ENCODE data around the gene TSC22D3.
"Not testable (repeated sequence)": the region's sequence is repeated elsewhere in the genome, so short reads cannot be mapped to it uniquely, and the experiment has no call there.

TSC22D3 gene
- total RNA-seq: 201 to 235 reads per million in 2 donors

DNA sequence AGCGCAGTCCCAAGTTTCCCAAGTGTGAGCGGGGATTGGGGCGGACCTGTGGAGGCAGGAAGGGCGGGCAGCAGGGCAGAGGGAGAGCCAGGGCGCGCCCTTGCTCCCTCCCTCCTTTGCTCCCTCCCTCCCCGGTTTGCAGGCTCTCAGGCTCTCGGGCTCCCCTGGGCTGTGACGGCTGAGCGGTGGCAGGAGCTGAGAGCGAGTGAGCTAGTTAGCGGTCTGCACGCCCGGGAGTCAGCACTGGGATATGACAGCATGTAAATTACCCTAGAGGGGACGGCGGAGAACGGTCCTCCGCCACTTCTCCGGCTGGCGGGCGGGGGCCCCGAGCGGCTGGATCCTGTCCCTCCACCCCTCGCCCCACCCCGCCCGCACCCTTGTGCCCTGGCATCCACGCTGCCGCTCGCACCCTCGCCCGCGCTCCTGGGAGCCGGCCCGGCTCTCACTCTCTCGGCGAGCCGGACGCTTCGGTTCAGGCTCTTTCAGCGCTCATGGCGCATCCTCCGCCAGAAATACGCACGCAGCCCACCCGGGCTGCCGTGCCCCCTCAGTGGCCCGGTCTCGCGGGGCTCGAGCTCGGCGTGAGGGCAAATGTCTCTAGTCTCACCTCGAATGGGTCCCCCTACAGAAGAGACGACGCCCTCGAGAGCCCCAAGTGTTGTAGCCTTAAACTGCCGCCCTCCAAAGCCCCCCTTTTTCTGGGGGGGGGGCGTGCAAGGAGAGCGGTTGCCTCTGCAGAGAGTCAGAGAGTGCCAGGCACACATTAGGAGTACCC, at the start of gene TSC22D3:
Gene TSC22D3, minus strand, starts transcription at position 54 of the 778 bp plus-strand sequence. CDS start 368 bp downstream, outside the sequence.
- peak; percentile 20 for DNase-seq

DNA sequence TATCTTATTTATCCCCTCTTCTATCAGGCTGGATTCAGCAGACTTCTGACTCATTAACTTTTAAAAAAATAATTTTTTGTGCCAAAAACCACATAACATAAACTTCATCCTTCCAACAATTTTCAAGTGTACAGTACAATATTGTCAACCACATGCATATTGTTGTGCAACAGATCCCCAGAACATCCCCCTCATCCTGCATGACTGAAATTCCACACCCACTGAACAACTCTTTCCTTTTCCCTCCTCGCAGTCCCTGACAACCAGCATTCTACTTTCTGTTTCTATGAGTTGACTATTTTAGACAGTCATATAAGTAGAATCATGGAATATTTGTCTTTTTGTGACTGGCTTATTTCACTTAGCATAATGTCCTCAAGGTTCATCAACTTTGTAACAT, 47.9 kb upstream of the TSC22D3 start:
- no peak for DNase-seq

DNA sequence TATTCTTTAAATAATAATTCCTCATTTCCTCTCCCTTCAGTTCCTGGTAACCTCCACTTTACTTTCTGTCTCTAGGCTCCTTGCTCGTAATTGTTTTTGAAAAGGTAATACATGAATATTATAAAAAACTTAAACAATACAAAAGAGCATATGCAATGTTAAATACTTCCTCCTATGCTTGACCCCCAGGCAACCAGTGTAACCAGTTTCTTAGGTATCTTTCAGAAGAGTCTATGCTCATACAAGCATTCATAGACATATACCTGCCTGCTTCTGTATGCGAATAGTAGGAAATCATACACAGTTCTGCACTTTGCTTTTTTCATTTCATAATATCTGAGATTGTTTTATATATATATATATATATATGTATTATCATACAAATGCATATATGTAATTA, 47.5 kb upstream of the TSC22D3 start:
- no peak for DNase-seq

DNA sequence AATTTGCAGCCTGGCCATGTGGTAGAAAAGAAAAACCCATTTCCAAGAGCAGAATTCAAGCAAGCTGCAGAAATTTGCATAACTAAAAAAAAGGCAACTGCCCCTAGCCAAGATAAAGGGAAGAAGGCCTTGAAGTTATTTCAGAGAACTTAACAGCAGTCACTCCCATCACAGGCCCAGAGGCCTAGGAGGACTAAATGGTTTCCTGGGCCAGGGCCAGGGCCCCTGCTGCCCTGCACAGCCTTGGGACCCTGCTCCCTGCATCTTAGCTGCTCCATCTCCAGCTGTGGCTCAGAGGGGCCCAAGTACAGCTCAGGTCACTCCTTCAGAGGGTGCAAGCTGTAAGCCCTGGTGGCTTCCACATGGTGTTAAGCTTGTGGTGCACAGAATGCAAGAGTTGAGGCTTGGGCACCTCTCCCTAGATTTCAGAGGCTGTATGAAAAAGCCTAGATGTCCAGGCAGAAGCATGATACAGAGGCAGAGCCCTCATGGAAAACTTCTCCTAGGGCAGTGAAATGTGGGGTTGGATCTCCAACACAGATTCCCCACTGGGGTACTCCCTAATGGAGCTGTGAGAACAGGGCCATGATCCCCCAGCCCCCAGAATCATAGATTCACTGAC, 43.4 kb upstream of the TSC22D3 start:
- no peak for DNase-seq

DNA sequence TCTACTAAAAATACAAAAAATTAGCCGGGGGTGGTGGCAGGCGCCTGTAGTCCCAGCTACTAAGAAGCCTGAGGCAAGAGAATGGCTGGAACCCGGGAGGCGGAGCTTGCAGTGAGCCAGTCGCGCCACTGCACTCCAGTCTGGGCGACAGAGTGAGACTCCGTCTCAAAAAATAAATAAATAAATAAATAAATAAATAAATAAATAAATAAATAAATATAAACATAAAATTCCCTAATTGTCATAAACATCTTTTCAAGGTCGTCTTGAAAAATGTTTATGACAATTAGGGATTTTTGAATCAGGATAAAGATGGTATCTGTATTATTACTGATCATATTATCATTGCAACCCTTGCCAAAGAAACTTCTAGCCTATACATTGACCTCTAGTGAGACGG, 34.5 kb upstream of the TSC22D3 start:
- DNase-seq: not testable (repeated sequence)

DNA sequence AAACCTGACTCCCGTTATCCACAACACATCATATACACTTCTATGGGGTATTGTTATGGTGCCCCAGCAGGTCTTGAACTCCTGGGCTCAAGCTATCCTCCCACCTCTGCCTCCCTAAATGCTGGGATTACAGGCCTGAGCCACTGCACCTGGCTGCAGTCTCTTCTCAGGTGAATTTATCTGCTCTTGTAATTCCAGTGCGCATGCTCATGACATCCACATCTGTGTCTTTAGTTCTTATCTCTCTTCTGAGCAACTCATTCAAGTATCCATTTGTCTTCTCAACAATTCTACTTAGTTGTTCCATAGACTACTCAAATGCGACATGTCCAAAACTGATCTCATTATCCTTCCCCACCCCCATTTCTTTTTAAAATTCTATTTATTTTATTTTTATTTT, 29.6 kb upstream of the TSC22D3 start:
- DNase-seq: no peak

DNA sequence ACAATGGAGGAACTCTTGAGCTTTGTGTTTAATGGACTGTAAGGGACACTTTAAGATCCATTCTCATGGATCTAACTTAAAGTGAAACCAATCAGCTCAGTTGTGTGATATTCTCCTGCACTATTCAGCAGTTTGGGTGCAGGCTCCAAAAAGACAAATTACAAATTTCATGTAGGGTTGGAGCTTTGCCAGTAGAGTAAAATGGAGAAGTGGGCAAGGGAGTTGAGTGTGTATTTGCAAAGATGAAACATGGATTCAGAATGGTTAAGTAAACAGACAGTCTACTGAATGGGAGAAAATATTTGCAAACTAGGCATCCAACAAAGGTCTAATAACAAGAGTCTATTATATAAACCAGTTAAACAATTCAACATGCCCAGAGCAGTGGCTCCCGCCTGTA, 28.8 kb upstream of the TSC22D3 start:
- no peak for DNase-seq

DNA sequence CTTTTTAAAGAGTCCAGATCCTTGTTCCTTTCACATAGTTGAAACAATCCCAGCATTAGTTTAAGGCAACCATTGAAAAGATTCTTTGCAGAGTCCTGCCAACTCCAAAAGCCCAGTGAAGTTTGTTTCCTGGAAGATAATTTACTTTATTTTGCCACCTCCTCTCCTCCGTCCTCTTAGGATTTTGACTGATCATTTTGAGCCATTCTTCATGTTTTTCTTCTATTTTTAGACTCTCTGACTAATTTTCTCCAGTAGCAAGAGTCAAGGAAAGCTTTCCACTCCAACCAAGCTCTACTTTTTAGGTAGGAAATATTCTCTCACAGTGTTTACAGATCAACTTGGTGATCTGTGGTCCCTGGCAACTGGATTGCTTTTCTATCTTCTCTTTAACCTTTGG, 12.2 kb upstream of the TSC22D3 start:
- DNase-seq: no peak

DNA sequence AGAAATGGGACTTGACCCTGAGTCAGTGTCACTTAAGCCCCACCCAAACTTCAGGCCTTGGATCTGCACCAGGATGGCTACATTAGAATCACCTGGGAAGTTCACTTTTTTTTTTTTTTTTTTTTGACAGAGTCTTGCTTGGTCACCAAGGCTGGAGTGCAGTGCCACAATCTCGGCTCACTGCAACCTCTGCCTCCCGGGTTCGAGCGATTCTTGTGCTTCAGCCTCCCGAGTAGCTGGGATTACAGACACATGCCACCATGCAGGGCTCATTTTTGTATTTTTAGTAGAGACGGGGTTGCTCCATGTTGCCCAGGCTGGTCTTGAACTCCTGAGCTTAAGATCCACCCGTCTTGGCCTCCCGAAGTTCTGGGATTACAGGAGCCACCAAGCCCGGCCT, 4.9 kb upstream of the TSC22D3 start:
- DNase-seq: no peak

DNA sequence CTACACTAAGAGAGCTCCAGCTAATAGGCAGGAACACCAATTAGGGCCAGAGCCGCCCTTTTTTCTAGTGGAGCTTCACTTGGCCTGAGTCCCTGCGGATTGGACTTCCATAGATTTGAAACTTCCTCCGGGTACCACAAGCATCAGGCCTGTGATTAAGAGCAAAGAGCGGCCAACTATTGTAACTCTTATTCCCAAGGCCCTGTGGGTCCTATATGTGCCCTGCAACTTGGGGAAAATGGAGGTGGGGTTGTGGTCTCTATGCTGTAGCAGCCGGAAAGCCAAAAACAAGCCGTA, 1.9 kb upstream of the TSC22D3 start, which contains the start of gene NCBP2L:
Gene NCBP2L, plus strand, starts transcription at position 198 of the 297 bp plus-strand sequence. CDS start 16,488 bp downstream, outside the sequence.
- no peak for DNase-seq

DNA sequence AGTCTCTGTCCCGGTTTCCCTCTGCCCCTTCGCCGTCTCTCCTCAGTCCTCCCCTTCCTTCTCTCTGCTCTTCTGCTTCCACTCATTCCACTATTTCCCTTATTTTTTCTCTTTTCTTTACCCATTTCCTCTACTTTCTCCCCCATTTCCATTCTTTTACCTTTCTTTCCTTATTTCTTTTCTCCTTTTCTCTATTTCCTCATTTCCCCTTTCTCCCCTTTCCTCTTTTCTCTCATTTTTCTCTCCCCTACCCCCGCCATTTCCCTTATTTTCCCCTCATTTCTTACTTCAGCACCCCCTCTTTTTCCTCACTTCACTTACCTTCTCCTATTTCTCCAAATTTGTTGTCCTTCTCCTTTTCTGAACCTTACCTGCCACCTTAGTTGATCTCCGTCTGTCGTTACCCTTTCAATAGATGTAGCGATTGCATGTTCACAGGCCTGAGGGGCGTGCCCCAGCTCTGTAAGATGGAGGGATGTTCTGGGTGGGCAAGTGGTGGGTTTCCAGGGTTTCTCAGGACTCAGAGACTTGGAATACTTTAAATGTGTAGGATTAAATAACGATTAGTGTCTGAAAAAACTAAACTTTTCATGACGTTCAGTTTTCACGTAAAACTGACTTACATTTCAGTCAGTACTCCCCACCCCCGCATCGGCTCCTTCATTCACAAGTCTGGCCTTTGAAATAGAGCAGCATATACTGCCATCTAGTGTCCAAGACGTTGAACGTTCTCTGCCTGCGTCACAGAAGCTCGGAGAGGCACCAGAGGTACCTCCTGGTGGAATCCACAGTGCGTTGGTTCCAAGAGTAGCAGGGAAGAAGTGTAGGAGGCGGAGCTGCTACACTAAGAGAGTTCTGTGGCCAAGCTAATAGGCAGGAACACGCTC, 1.3 kb upstream of the TSC22D3 start:
- no peak for DNase-seq

DNA sequence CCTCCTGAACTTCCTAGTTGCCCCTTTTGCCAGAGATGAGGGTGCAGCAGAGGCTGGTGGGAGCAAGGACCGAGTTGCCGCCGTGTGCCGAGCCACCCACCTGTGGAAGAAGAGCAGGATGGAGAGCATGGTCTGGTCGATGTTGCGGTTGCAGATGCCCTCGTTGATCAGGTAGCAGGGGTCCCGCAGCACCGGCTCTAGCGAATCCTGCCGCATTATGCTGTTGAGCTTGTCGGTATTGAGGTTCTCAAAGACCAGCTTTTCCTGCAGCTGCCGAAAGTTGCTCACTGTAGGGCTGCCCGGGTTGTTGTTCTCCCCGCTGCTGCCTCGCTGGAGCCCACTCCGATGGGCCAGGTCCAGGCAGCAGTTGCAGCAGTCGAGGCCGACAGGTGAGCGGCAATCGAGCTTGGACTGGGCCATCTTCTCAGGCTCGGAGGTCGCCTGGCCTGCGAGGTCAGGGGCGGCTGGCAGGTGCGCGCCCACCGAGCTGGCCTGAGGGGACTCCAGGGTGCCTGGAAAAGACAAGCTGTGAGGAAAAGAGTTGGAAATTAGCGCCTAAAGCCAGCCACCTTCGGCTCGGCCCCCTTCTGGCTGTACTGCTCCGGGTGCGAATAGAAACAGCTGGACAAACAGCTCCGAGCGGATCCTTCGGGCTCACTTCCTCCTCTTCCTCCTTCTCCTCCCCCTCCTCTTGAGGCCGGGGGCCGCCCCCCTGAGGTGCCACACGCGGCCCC, 420 bp downstream of the TSC22D3 start:
- peak; percentile 9 for DNase-seq

DNA sequence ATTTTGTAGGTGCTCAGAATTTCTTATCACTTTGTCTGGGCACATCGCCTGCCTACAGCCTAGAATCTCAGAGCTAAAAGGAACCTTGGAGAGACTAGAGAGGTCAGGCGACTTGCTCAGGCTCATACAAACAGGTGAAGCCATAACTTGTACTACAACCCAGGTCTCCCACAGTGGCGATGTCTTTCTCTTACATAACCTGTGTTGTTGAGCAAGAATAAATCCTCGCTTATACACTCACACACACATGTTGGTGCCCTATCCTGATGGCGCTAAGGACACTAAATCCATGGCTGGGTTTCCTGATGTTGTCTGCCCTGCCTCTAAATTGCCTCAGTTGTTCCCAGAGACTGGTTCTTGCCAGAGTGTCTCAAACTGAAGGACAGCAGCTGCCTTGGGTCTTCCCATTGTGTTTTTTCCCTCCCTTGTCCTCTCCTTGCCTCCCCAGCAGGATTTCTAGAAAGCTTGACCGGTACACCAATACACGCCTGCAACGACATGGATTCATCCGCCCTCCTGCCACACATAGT, 1.6 kb downstream of the TSC22D3 start:
- no peak for DNase-seq

DNA sequence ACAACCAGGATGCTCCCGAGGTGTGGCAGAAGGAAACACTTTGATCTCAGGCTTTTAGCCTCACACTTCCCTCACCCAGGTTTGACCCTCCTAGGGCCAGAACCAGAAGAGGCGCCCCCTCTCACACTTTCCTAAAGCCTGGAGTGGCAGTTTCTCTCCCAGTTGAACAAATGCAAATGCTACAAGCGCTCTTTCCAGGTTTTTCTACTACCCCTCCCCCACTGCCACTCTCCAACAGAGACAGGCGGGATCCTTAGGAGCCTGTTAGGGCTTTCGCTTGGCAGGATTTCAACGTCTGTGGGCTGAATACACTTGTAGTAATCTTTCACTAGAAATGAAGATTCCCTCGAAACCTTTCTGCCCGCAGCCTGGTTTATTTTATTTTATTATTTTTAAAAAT, 2.4 kb downstream of the TSC22D3 start:
- no peak for DNase-seq

DNA sequence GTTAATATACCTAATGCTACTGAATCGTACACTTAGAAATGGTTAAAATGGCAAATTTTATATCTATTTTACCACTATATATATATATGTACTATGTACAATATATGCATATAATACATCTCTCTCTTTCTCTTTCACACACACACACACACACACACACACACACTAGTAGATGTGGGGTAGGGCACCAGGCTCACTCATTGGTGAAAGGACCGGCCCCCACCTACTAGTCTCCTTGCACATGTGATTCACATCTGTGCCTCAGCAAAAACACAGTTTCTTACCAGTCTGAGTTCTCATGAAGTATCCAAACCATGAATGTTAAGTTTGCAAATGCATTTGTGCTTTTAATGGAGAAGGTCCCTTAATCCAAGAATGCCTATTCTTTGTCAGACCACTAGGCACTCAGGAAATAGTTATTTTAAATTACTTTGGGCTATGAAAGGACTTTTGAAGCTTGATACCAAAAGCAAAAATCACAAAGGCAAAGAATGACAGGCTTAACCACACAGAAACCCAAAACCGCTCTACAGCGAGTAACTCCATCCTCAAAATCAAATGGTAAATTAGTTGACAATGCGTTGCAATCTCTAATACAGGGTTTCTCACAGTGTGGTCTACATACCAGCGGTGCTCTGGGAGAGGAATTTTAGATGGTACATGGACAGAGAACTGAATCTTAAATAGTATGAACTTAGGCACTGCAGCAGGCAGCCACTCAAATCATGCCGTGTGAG, 5.8 kb downstream of the TSC22D3 start:
- no peak for DNase-seq

DNA sequence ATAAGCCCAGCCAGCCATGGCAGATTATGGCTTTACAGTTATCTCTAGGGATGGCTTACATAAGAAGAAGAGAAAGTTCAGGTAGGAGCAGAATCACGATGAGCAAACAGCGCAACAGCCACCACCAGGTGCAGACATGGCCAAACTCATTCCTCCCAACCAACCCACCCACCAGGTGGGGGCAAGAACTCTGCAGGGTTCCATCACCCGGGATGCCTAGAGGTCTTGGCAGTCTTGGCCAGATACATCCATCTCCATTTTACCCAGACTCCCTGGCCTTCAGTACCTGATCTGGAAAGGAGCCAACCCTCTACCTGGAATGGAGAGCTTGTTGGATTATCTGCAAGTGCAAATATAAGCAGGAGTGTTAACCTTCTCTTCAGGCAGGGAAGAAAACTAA, 7.5 kb downstream of the TSC22D3 start:
- DNase-seq: no peak

DNA sequence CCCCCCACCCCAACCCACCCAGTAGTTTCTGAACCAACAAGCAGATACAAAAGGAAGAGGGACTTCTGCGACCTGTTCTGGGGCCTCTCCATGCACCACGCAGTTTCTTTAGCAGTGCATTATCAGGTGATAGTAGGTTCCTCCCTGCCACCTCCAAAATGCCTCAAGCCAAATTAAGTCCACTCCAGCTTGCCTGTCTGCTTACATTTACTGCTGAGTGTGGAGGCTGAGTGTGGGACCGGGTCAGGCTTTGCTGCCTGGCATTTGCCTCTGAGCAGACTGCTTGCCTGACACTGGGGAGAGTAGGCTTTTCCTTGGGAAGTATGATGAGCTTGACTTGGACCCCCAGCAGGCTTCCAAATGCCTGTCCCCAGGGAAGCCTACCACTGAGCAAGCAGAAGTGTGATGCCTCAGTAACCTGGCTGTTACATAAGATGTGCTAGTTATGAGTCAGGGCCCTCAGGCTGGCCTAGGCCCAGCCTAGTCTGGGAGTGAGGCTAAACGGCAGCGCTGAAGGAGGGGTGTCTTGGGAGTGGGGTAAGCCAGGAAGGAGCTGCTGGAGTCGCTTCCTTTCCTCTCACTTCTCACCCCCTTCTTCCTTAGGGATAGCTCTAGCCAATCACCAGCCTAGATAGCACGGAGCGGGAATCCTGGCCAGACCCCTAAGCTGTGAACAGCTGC, 9.0 kb downstream of the TSC22D3 start:
- DNase-seq: no peak

DNA sequence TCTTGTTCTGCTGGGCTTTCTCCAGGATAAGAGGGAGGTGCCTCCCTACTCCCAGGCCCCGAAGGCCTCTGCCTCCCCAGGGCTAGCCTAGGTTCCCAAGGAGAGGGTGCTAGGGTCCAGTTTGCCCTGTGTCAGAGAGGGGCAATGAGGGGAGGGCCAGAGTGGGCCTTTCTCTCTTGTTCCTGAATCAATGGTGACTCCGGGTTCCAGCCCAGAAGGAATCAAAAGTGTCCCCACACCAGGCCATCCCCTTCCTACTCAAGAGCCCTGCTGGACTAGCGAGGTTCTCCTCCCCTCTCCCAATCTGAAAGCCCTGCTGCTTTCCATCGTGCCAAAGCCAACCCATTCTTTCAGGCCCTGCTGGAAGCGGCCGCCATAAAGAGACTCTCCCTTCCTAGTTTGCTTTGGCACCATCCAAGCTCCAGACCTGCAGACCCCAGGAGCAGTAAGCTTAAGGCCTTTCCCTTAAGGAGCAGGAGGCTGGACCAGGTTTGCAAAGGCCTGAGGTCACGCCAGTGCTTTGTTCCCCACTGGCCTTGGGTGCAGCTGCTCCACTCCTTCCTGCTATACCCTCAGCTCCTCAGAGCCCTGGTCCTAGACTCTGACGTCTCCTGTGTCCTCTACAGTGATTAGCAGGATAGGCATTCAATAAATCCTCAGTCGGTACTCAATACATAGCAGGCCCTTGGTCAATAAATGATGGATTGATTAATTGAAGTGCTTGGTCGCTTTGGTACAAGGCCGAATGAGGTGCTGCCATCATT, 10.6 kb downstream of the TSC22D3 start:
- no peak for DNase-seq

DNA sequence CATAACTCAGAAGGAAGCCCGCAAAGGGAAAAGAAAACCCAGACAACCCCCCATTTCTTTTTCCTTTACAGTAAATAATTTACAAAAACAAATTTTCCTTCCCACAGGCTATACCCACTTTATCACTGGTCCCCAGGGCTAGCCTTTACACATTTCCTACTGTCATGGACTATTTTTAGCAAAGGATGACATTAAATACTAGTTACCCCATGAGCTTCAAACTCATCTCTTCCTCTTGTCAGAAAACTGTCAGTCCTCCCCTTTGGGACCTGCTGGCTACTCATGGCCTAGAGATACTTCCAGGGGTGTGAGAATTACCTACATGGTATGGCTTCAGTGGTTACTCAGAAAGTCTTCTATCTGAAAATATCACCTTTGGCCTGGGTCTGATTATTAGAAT, 11.9 kb downstream of the TSC22D3 start:
- no peak for DNase-seq

DNA sequence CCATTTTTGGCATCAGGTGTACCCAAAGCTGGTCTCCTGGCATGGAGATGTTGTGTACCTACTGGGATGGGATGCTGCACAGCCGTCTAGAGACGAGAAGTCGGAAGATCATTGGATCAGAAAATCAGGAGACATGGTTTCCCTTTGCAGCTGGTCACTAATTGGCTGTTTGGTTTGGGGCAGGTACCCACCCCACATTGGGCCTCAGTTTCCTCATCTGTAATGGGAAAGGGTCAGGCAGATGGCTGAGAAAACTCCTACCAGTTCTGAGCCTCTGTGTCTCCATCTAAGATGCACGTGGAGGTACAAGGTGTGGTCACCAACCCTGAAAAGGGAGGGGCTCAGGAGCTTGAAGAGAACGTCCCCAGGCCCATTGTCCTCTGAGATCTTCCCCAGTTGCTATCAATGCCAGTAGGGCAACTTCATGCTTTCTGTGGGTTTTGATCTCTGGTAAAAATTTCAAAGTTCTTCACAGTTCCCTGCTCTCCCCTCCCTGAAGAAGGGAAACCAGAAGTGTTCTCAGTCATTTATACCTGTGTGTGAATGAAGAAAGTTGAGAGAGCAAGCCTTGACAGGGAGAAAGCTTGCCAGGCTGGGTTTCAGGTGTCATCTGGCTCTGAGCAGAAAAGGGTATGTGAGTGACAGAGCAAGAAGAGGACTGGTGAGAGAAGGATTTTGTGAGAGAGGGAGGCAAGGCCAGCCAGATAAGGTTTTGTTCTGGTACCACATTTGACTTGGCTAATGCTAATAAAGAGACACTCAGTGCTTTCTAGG, 15.1 kb downstream of the TSC22D3 start:
- DNase-seq: no peak
